HCT116 (cell line): ENCODE results near the gene MUC20. TPM values are rescaled to one million over a fixed set of nuclear protein-coding genes. Genes with fewer than 3 reads are reported as not detected.

ENCODE experiments used
- ATAC-seq: fragments of 200-7000 bp; cut with Tn5 transposase; 2 replicates; pipeline ENCODE4 v1.9.1; 2020; ENCODE audit warnings: mild to moderate bottlenecking, moderate library complexity
- BruUV-seq: library from RNA; stranded (reverse); fragments of 400-500 nt; replicated peaks from 2 replicates; lab custom pipeline; 2021; lab: Mats Ljungman, UMichigan
- CTCF ChIA-PET: fragments of 300-600 bp; sonication (Branson Sonifier 250); formaldehyde crosslinking; loops from one replicate; lab custom pipeline; 2021; ENCODE audit warnings: antibody characterized with exemption; lab: Charles Lee
- POLR2A ChIA-PET: fragments of 300-600, 350-600 bp; sonication (Branson Sonifier 250); formaldehyde crosslinking; loops from one replicate; lab custom pipeline; 2021; ENCODE audit warnings: antibody characterized with exemption; lab: Charles Lee
- RAD21 ChIA-PET, 2 experiments: fragments of 300-600 bp; sonication (Branson Sonifier 250); formaldehyde crosslinking; loops; one replicate each; lab custom pipeline; 2023; ENCODE audit warnings: low total read pairs in 2 of 2; ENCODE audit not compliant: uncharacterized antibody in 2 of 2, unreplicated experiment in 2 of 2, low non-redundant PET in 1 of 2; lab: Charles Lee
- DNase-seq: peaks from one replicate; pipeline ENCODE4 v3.0.0-alpha.2; 2010; ENCODE audit warnings: low read depth, low spot score
- H2AFZ ChIP-seq: fragments of 200-600 bp; shearing (Covaris generic), sonication (generic); 2 replicates; pipeline ENCODE4 v1.6.1; 2017; ENCODE audit warnings: low read depth, mixed run types, mixed read lengths, antibody characterized with exemption, low read length; ENCODE audit not compliant: poor library complexity, severe bottlenecking
- H3K27ac ChIP-seq: 2 replicates; pipeline ENCODE4 v1.5.1; 2012; ENCODE audit warnings: low read depth, low read length
- H3K27me3 ChIP-seq: fragments of 200-600 bp; sonication (generic); 2 replicates; pipeline ENCODE4 v1.6.1; 2016; ENCODE audit warnings: mixed run types, low read length, mixed read lengths; ENCODE audit not compliant: insufficient read depth
- H3K36me3 ChIP-seq, 2 experiments: fragments of 200-500 bp in 1 of 2; fragments of 200-600 bp in 1 of 2; sonication (Bioruptor generic) in 1 of 2; sonication (generic) in 1 of 2; 2 replicates each; pipeline versions ENCODE4 v1.5.1 to v1.6.1; 2014 to 2016; ENCODE audit warnings: low read length in 2 of 2, inconsistent platforms in 1 of 2, mixed read lengths in 1 of 2, mixed run types in 1 of 2; ENCODE audit not compliant: insufficient read depth in 2 of 2, control insufficient read depth in 1 of 2
- H3K4me1 ChIP-seq, 2 experiments: fragments of 200-600 bp in 1 of 2; sonication (generic) in 1 of 2; 2 replicates each; pipeline versions ENCODE4 v1.5.1 to v1.6.1; 2012 to 2017; ENCODE audit warnings: low read length in 2 of 2, inconsistent platforms in 1 of 2, mild to moderate bottlenecking in 1 of 2, mixed read lengths in 1 of 2, mixed run types in 1 of 2, moderate library complexity in 1 of 2; ENCODE audit not compliant: insufficient read depth in 2 of 2, control insufficient read depth in 1 of 2
- H3K4me2 ChIP-seq: fragments of 200-600 bp; sonication (generic); 2 replicates; pipeline ENCODE4 v1.6.1; 2017; ENCODE audit warnings: mixed run types, low read length, mixed read lengths
- H3K4me3 ChIP-seq, 2 experiments: fragments of 200-600 bp in 1 of 2; sonication (generic) in 1 of 2; replicated peaks in 1 of 2; 2 replicates each; pipeline ENCODE4 v1.5.1; 2011 to 2016; ENCODE audit warnings: low read length in 2 of 2, control low read depth in 1 of 2, low read depth in 1 of 2, mild to moderate bottlenecking in 1 of 2, mixed read lengths in 1 of 2, mixed run types in 1 of 2
- H3K79me2 ChIP-seq: fragments of 200-600 bp; sonication (generic); 2 replicates; pipeline ENCODE4 v1.6.1; 2017; ENCODE audit warnings: mild to moderate bottlenecking, mixed run types, low read length, moderate library complexity, mixed read lengths; ENCODE audit not compliant: insufficient read depth
- H3K9ac ChIP-seq: fragments of 200-600 bp; sonication (generic); 2 replicates; pipeline ENCODE4 v1.6.1; 2016; ENCODE audit warnings: low read length, mixed read lengths
- H3K9me2 ChIP-seq: fragments of 200-600 bp; sonication (generic), shearing (Covaris generic); 2 replicates; pipeline ENCODE4 v1.6.1; 2017; ENCODE audit warnings: mixed run types, mild to moderate bottlenecking, moderate library complexity; ENCODE audit not compliant: insufficient read depth
- H3K9me3 ChIP-seq, 2 experiments: fragments of 200-500 bp in 1 of 2; fragments of 200-600 bp in 1 of 2; sonication (Bioruptor generic) in 1 of 2; sonication (generic) in 1 of 2; 2 replicates each; pipeline ENCODE4 v1.6.1; 2014 to 2017; ENCODE audit warnings: low read length in 2 of 2, mixed read lengths in 2 of 2, inconsistent platforms in 1 of 2, low read depth in 1 of 2, mild to moderate bottlenecking in 1 of 2, mixed run types in 1 of 2, moderate library complexity in 1 of 2; ENCODE audit not compliant: control insufficient read depth in 1 of 2, insufficient read depth in 1 of 2
- H4K20me1 ChIP-seq: fragments of 200-600 bp; sonication (generic), shearing (Covaris generic); 2 replicates; pipeline ENCODE4 v1.6.1; 2017; ENCODE audit warnings: mixed run types, mild to moderate bottlenecking, moderate library complexity; ENCODE audit not compliant: insufficient read depth
- EGR1 ChIP-seq: IDR thresholded peaks from 2 replicates; pipeline ENCODE4 v1.6.1; 2012; ENCODE audit warnings: low read depth
- EZH2phosphoT487 ChIP-seq: fragments of 200-600 bp; IDR thresholded peaks from 2 replicates; pipeline ENCODE4 v1.6.1; 2018; ENCODE audit warnings: antibody characterized with exemption, borderline replicate concordance
- FOSL1 ChIP-seq: IDR thresholded peaks from 2 replicates; pipeline ENCODE4 v1.6.1; 2012; ENCODE audit warnings: low read depth
- JUND ChIP-seq: IDR thresholded peaks from 2 replicates; pipeline ENCODE4 v1.6.1; 2012
- POLR2A ChIP-seq: IDR thresholded peaks from 2 replicates; pipeline ENCODE4 v1.7.0; 2011; ENCODE audit warnings: borderline replicate concordance; ENCODE audit not compliant: insufficient read depth, insufficient read length; ENCODE audit errors: extremely low read depth
- POLR2AphosphoS5 ChIP-seq: IDR thresholded peaks from 2 replicates; pipeline ENCODE4 v1.6.1; 2011; ENCODE audit warnings: mild to moderate bottlenecking, low read depth, low read length, moderate library complexity
- RAD21 ChIP-seq: IDR thresholded peaks from 2 replicates; pipeline ENCODE4 v1.6.1; 2012; ENCODE audit warnings: low read depth, mild to moderate bottlenecking
- SRF ChIP-seq: IDR thresholded peaks from 2 replicates; pipeline ENCODE4 v1.6.1; 2012; ENCODE audit warnings: low read depth
- TCF7L2 ChIP-seq: IDR thresholded peaks from 2 replicates; pipeline ENCODE4 v1.7.0; 2011; ENCODE audit warnings: borderline replicate concordance, inconsistent platforms; ENCODE audit not compliant: insufficient read depth, insufficient read length; ENCODE audit errors: extremely low read depth
- YY1 ChIP-seq: IDR thresholded peaks from 2 replicates; pipeline ENCODE4 v1.6.1; 2011; ENCODE audit warnings: low read length, low read depth, moderate library complexity, mild to moderate bottlenecking; ENCODE audit not compliant: insufficient replicate concordance; ENCODE audit errors: extremely low read depth
- ZFX ChIP-seq: fragments of 450-650 bp; IDR thresholded peaks from 2 replicates; pipeline ENCODE4 v1.6.1; 2017
- ZNF274 ChIP-seq: fragments of 200-500 bp; sonication (Bioruptor generic); IDR thresholded peaks from 2 replicates; pipeline ENCODE4 v1.6.1; 2014; ENCODE audit warnings: mild to moderate bottlenecking, low read depth, low read length, inconsistent platforms
- intact Hi-C: fragments of 100-400 bp; cut with micrococcal nuclease; formaldehyde crosslinking; loops from 2 replicates; pipeline ENCODE4 v1.10.0; 2022
- total RNA-seq: library from RNA; stranded (reverse); gene quantifications from one replicate; pipeline ENCODE4 v1.2.1, GENCODE V29; 2021; ENCODE audit not compliant: unreplicated experiment
- TF ChIP-seq, protein P1 (sequence below): IDR thresholded peaks from 2 replicates; pipeline ENCODE4 v1.6.1; 2012
- TF ChIP-seq, protein P2 (sequence below), 3 experiments: fragments of 200-600 bp in 1 of 3; sonication (generic) in 1 of 3; IDR thresholded peaks in 2 of 3; conservative IDR thresholded peaks in 1 of 3; 2 replicates each; pipeline ENCODE4 v1.5.1; 2012 to 2017; ENCODE audit warnings: low read depth in 2 of 3, low read length in 2 of 3, antibody characterized with exemption in 1 of 3, borderline replicate concordance in 1 of 3, control low read depth in 1 of 3, mild to moderate bottlenecking in 1 of 3, mixed read lengths in 1 of 3, mixed run types in 1 of 3, moderate library complexity in 1 of 3; ENCODE audit not compliant: insufficient read depth in 1 of 3
- TF ChIP-seq, protein P3 (sequence below): IDR thresholded peaks from 2 replicates; pipeline ENCODE4 v1.6.1; 2011; ENCODE audit warnings: mild to moderate bottlenecking, low read length, moderate library complexity; ENCODE audit not compliant: insufficient replicate concordance; ENCODE audit errors: extremely low read depth
- TF ChIP-seq, protein P4 (sequence below): IDR thresholded peaks from 2 replicates; pipeline ENCODE4 v1.6.1; 2012

MUC20 gene
- total RNA-seq, 1 experiment from 2014 or later, result 2.4 TPM

DNA sequence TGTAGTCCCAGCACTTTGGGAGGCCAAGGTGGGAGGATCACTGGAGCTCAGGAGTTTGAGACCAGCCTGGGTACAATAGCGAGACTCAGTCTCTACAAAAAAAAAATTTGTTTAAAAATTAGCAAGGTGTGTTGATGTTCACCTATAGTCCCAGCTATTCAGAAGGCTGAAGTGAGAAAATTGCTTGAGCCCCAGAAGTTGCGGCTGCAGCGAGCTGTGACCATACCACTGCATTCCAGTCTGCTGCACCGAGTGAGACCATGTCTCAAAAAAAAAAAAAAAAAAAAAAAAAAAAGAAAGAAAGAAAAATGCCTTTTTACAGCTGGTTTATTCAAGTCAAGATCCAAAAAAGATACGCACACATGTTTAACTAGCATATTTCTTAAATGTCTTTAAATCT lies 17.0 kb upstream of the MUC20 start:
- no peak for ATAC-seq
- H2AFZ ChIP-seq, result no peak overlapping the region
- H3K4me1 ChIP-seq, result peaks cover 0 to 2% of the 10 kb centered on the region in 2 experiments; a peak in 2 of 4 replicates
- no peaks in the 10 kb centered on the region for H4K20me1 ChIP-seq
- H3K4me2 ChIP-seq, result no peak overlapping the region
- POLR2A ChIA-PET, result interaction anchor here (0.7 to 1.2 kb wide), 2 partner anchors 11 to 44 kb away, joined by 3 to 4 read pairs; no protein-coding TSS in a partner anchor
- DNase-seq, result no peak
- TF ChIP-seq EZH2phosphoT487 (no peak), EGR1 (no peak), YY1 (no peak)
- no peak overlapping the region for H3K27ac ChIP-seq
- RAD21 ChIA-PET, result no interaction called here
- no peaks in the 10 kb centered on the region for H3K9me2 ChIP-seq
- no peaks in the 10 kb centered on the region for H3K79me2 ChIP-seq
- CTCF ChIA-PET, result no interaction called here
- H3K9ac ChIP-seq, result no peak overlapping the region
- intact Hi-C loops, result no loop called here
- no TSS peak for BruUV-seq
- H3K36me3 ChIP-seq, result no peaks in the 10 kb centered on the region
- no peak overlapping the region for H3K4me3 ChIP-seq
- H3K27me3 ChIP-seq, result no peaks in the 10 kb centered on the region
- no peaks in the 10 kb centered on the region for H3K9me3 ChIP-seq

DNA sequence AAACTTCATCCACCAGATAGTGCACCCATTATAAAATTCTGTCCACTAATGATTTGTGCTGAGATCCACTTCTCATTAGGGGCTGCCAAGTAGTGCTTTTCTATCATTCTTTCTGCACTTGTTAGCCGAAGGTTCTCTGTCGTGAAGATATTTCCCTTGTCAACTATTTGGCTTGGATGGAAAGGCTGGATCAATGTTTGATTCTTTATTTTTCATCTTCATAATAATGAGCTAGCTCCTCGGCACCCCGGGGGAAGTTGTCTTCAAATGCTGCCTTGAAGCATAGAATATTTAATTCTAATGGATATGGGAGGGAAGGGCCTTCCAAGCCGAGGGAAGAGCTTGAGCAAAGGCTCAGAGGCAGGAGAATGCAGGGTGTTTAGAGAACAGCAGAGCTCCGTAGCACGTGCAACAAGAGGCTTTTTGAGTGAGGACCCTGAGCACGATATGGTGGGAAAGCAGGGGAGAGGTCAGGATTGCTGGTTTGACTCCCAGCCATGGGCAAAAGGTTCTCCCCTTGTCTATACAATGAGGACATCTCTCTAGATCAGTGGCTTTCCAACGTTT lies 16.3 kb upstream of the MUC20 start:
- ChIA-PET POLR2A (interaction anchor here (0.6 to 1.2 kb wide), 3 partner anchors 10 to 170 kb away, joined by 3 to 4 read pairs (median 3); no protein-coding TSS in a partner anchor), CTCF (no interaction called here), RAD21 (no interaction called here)
- no peaks in the 10 kb centered on the region for H3K36me3 ChIP-seq
- intact Hi-C loops, result no loop called here
- no peak overlapping the region for H3K9ac ChIP-seq
- H3K4me3 ChIP-seq, result no peak overlapping the region
- no peaks in the 10 kb centered on the region for H3K79me2 ChIP-seq
- no peaks in the 10 kb centered on the region for H4K20me1 ChIP-seq
- H3K9me2 ChIP-seq, result no peaks in the 10 kb centered on the region
- H3K27me3 ChIP-seq, result no peaks in the 10 kb centered on the region
- no peak for DNase-seq
- no peak overlapping the region for H3K4me2 ChIP-seq
- BruUV-seq, result no TSS peak
- H3K4me1 ChIP-seq, result no peaks in the 10 kb centered on the region
- no peak for ATAC-seq
- no peak overlapping the region for H3K27ac ChIP-seq
- no peaks in the 10 kb centered on the region for H3K9me3 ChIP-seq
- TF ChIP-seq FOSL1, result no peak
- TF ChIP-seq, protein P1, sequence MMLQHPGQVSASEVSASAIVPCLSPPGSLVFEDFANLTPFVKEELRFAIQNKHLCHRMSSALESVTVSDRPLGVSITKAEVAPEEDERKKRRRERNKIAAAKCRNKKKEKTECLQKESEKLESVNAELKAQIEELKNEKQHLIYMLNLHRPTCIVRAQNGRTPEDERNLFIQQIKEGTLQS, result no peak
- no peak for TF ChIP-seq JUND
- TF ChIP-seq ZFX, result no peak
- no peak for TF ChIP-seq EGR1
- no peak for TF ChIP-seq RAD21
- no peak for TF ChIP-seq TCF7L2
- TF ChIP-seq, protein P2, sequence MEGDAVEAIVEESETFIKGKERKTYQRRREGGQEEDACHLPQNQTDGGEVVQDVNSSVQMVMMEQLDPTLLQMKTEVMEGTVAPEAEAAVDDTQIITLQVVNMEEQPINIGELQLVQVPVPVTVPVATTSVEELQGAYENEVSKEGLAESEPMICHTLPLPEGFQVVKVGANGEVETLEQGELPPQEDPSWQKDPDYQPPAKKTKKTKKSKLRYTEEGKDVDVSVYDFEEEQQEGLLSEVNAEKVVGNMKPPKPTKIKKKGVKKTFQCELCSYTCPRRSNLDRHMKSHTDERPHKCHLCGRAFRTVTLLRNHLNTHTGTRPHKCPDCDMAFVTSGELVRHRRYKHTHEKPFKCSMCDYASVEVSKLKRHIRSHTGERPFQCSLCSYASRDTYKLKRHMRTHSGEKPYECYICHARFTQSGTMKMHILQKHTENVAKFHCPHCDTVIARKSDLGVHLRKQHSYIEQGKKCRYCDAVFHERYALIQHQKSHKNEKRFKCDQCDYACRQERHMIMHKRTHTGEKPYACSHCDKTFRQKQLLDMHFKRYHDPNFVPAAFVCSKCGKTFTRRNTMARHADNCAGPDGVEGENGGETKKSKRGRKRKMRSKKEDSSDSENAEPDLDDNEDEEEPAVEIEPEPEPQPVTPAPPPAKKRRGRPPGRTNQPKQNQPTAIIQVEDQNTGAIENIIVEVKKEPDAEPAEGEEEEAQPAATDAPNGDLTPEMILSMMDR (IDR thresholded peaks at IDR 0.05 in 2 of 3, conservative IDR thresholded peaks at IDR 0.05 in 1 of 3; ENCODE audit: borderline replicate concordance in 1 of 3, insufficient read depth in 1 of 3, low read depth in 2 of 3, low read length in 2 of 3), result no peak
- TF ChIP-seq ZNF274, result no peak
- TF ChIP-seq, protein P3, sequence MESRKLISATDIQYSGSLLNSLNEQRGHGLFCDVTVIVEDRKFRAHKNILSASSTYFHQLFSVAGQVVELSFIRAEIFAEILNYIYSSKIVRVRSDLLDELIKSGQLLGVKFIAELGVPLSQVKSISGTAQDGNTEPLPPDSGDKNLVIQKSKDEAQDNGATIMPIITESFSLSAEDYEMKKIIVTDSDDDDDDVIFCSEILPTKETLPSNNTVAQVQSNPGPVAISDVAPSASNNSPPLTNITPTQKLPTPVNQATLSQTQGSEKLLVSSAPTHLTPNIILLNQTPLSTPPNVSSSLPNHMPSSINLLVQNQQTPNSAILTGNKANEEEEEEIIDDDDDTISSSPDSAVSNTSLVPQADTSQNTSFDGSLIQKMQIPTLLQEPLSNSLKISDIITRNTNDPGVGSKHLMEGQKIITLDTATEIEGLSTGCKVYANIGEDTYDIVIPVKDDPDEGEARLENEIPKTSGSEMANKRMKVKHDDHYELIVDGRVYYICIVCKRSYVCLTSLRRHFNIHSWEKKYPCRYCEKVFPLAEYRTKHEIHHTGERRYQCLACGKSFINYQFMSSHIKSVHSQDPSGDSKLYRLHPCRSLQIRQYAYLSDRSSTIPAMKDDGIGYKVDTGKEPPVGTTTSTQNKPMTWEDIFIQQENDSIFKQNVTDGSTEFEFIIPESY, result no peak
- TF ChIP-seq SRF, result no peak
- TF ChIP-seq POLR2A, result no peak
- TF ChIP-seq, protein P4, sequence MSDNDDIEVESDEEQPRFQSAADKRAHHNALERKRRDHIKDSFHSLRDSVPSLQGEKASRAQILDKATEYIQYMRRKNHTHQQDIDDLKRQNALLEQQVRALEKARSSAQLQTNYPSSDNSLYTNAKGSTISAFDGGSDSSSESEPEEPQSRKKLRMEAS, result no peak
- TF ChIP-seq POLR2AphosphoS5, result no peak
- TF ChIP-seq EZH2phosphoT487, result no peak
- TF ChIP-seq, all 23 proteins: peak for 0
- no peak overlapping the region for H2AFZ ChIP-seq
